ENCODE measurements around the gene PLXDC1. TPM values are rescaled to one million over a fixed set of nuclear protein-coding genes. Genes with fewer than 3 reads are reported as not detected.
"Not testable (repeated sequence)": the region's sequence is repeated elsewhere in the genome, so short reads cannot be mapped to it uniquely, and the experiment has no call there.

The PLXDC1 gene
- total RNA-seq, 1 experiment from 2014 or later: 0.52 TPM

DNA sequence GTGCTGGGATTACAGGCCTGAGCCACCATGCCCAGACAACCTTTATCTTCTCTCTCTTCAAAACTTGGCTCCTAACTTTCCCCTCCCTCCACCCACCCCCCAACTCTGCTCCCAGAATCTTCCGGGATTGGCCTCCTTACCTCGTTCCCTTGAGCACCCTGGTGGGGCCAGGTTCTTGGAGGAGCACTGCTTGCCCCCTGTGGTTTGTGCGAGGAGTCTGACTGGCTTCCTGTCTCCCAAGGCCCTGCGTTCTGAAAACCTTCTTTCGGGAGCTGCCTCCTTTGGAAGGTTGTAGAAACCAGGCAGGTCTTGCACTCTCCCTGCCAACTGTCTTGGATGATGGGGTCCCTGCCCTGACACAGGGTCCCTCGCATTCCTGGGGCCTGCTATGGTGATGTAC is 19.8 kb downstream of the PLXDC1 start:
- no peak overlapping the region for H3K4me3 Mint-ChIP-seq (ENCODE audit: low read depth, unreplicated experiment)
- peaks cover 69% of the 10 kb centered on the region for H3K27me3 Mint-ChIP-seq (ENCODE audit: unreplicated experiment)
- no peak for DNase-seq
- intact Hi-C loops (cut with micrococcal nuclease; ENCODE audit: unreplicated experiment): no loop called here
- no peak overlapping the region for H3K27ac Mint-ChIP-seq (ENCODE audit: unreplicated experiment)
- no peaks in the 10 kb centered on the region for H3K36me3 Mint-ChIP-seq (ENCODE audit: insufficient read depth, unreplicated experiment)
- H3K9me3 Mint-ChIP-seq (ENCODE audit: low read depth, unreplicated experiment): no peaks in the 10 kb centered on the region
- TF ChIP-seq, protein P1, sequence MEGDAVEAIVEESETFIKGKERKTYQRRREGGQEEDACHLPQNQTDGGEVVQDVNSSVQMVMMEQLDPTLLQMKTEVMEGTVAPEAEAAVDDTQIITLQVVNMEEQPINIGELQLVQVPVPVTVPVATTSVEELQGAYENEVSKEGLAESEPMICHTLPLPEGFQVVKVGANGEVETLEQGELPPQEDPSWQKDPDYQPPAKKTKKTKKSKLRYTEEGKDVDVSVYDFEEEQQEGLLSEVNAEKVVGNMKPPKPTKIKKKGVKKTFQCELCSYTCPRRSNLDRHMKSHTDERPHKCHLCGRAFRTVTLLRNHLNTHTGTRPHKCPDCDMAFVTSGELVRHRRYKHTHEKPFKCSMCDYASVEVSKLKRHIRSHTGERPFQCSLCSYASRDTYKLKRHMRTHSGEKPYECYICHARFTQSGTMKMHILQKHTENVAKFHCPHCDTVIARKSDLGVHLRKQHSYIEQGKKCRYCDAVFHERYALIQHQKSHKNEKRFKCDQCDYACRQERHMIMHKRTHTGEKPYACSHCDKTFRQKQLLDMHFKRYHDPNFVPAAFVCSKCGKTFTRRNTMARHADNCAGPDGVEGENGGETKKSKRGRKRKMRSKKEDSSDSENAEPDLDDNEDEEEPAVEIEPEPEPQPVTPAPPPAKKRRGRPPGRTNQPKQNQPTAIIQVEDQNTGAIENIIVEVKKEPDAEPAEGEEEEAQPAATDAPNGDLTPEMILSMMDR (IDR thresholded peaks at IDR 0.05; ENCODE audit: unreplicated experiment): no peak
- no peaks in the 10 kb centered on the region for H3K4me1 Mint-ChIP-seq (ENCODE audit: low read depth, unreplicated experiment)
- CTCF ChIA-PET: interaction anchor here (0.6 to 1.0 kb wide), 4 partner anchors 21 to 147 kb away, joined by 3 to 7 read pairs (median 3); no protein-coding TSS in a partner anchor
- no TSS peak for BruUV-seq (replicated peaks)

DNA sequence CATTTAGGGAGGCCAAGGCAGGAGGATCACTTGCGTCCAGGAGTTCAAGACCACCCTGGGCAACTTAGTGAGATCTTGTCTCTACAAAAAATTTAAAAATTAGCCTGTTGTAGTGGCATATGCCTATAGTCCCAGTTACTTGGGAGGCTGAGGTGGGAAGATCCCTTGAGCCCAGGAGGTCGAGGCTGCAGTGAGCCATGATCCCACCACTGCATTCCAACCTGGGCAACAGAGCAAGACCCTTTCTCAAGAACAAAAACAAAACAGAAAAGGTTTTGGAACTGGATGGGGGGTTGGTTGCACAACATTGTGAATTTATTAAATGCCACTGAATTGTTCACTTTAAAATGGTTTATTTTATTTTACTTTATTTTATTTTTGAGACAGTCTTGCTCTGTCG is 21.2 kb downstream of the PLXDC1 start:
- intact Hi-C loops (cut with micrococcal nuclease; ENCODE audit: unreplicated experiment): no loop called here
- Mint-ChIP-seq H3K4me1 (ENCODE audit: low read depth, unreplicated experiment) (no peaks in the 10 kb centered on the region), H3K27me3 (ENCODE audit: unreplicated experiment) (peaks cover 59% of the 10 kb centered on the region), H3K9me3 (ENCODE audit: low read depth, unreplicated experiment) (no peaks in the 10 kb centered on the region), H3K36me3 (ENCODE audit: insufficient read depth, unreplicated experiment) (no peaks in the 10 kb centered on the region), H3K27ac (ENCODE audit: unreplicated experiment) (no peak overlapping the region), H3K4me3 (ENCODE audit: low read depth, unreplicated experiment) (no peak overlapping the region)
- CTCF ChIA-PET: interaction anchor here (1.0 kb wide), 1 partner anchor 23 kb away, joined by 3 read pairs; no protein-coding TSS in a partner anchor
- no TSS peak for BruUV-seq (replicated peaks)
- no peak for DNase-seq
- TF ChIP-seq, protein P1 (IDR thresholded peaks at IDR 0.05; ENCODE audit: unreplicated experiment): no peak

DNA sequence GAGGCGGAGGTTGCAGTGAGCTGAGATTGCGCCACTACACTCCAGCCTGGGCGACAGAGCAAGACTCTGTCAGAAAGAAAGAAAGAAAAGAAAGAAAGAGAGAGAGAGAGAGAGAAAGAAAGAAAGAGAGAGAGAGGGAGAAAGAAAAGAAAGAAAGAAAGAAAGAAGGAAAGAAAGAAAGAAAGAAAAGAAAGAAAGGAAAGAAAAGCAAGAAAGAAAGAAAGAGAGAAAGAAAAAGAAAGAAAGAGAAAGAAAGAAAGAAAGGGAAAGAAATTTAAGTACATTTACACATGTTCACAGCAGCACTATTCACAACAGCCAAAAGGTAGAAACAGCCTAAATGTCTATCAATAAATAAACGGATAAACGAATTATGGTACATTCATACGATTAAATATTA is 21.9 kb downstream of the PLXDC1 start:
- intact Hi-C loops (cut with micrococcal nuclease; ENCODE audit: unreplicated experiment); H3K9me3 Mint-ChIP-seq (ENCODE audit: low read depth, unreplicated experiment); H3K36me3 Mint-ChIP-seq (ENCODE audit: insufficient read depth, unreplicated experiment); BruUV-seq (replicated peaks); H3K4me1 Mint-ChIP-seq (ENCODE audit: low read depth, unreplicated experiment); H3K4me3 Mint-ChIP-seq (ENCODE audit: low read depth, unreplicated experiment); DNase-seq; H3K27ac Mint-ChIP-seq (ENCODE audit: unreplicated experiment): not testable (repeated sequence)
- CTCF ChIA-PET: interaction anchor here (0.8 kb wide), 1 partner anchor 15 kb away, joined by 8 read pairs; no protein-coding TSS in a partner anchor
- peaks cover 59% of the 10 kb centered on the region for H3K27me3 Mint-ChIP-seq (ENCODE audit: unreplicated experiment)

DNA sequence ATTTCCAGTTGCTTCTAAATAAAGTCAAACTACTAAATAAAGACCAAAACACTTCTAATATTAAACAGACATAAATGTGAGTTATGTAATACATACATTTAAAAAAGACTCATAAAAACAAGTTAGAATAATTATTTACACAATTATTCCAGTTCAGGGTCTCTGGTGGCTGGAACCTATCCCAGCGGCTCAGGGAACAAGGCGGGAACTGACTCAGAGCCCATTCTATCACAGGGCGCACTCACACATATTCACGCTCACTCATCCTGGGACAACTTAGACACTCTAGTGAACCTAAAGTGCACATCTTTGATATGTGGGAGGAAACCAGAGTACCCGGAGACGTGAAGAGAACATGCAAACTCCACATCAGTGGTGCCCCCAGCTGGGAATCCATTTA is 25.0 kb downstream of the PLXDC1 start:
- Mint-ChIP-seq H3K9me3 (ENCODE audit: low read depth, unreplicated experiment) (no peaks in the 10 kb centered on the region), H3K27me3 (ENCODE audit: unreplicated experiment) (peaks cover 66% of the 10 kb centered on the region), H3K4me3 (ENCODE audit: low read depth, unreplicated experiment) (no peak overlapping the region), H3K4me1 (ENCODE audit: low read depth, unreplicated experiment) (no peaks in the 10 kb centered on the region), H3K27ac (ENCODE audit: unreplicated experiment) (no peak overlapping the region), H3K36me3 (ENCODE audit: insufficient read depth, unreplicated experiment) (no peaks in the 10 kb centered on the region)
- TF ChIP-seq, protein P1 (IDR thresholded peaks at IDR 0.05; ENCODE audit: unreplicated experiment): no peak
- CTCF ChIA-PET: interaction anchor here (2.7 kb wide), 1 partner anchor 143 kb away, joined by 9 read pairs; no protein-coding TSS in a partner anchor
- intact Hi-C loops (cut with micrococcal nuclease; ENCODE audit: unreplicated experiment): no loop called here
- BruUV-seq (replicated peaks): no TSS peak
- DNase-seq: no peak

DNA sequence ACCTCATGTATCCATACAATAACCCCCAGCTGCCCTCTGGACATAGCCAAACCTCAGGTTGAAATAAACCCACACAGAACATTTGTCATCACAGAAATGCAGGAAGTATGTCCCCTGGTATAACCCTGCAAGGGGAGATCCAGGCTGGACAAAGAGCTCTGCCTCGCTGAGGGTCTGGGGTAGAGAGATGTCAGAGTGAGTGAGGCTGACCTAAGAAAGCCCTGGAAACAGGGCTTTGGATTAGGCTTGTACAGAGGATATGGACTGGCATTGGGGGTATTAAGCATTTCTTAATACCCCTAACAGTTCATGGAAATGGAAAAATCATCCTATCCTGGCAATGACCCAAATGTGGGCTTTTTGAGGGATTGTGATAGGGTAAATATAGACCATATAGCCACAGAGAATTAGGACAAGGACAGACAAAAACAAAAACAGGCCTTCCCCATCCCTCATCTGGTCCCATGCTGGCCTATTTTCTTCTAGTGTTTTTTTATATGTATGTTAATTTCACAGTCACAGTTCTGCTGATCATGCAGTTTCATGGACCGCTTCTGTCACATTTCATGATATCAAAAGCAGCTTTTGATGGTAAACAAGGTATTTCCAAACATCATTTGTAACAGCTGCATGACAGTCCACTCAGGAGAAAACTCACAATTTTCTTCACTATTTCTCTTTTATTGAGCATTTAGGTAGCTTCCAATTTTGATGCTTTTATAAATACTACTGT is 26.1 kb downstream of the PLXDC1 start:
- TF ChIP-seq, protein P1 (IDR thresholded peaks at IDR 0.05; ENCODE audit: unreplicated experiment): no peak
- DNase-seq: no peak
- H3K4me3 Mint-ChIP-seq (ENCODE audit: low read depth, unreplicated experiment): no peak overlapping the region
- no peaks in the 10 kb centered on the region for H3K36me3 Mint-ChIP-seq (ENCODE audit: insufficient read depth, unreplicated experiment)
- H3K27me3 Mint-ChIP-seq (ENCODE audit: unreplicated experiment): peaks cover 62% of the 10 kb centered on the region
- no peak overlapping the region for H3K27ac Mint-ChIP-seq (ENCODE audit: unreplicated experiment)
- H3K4me1 Mint-ChIP-seq (ENCODE audit: low read depth, unreplicated experiment): no peaks in the 10 kb centered on the region
- BruUV-seq (replicated peaks): no TSS peak
- H3K9me3 Mint-ChIP-seq (ENCODE audit: low read depth, unreplicated experiment): no peaks in the 10 kb centered on the region
- CTCF ChIA-PET: interaction anchor here (0.7 to 2.9 kb wide), 9 partner anchors 10 to 142 kb away, joined by 3 to 15 read pairs (median 4); no protein-coding TSS in a partner anchor
- intact Hi-C loops (cut with micrococcal nuclease; ENCODE audit: unreplicated experiment): no loop called here
